WTC11 (cell line): Measurements from ENCODE around the gene LILRB3. TPM values are rescaled to one million over a fixed set of nuclear protein-coding genes. Genes with fewer than 3 reads are reported as not detected.
A peak's percentile ranks its signal among the peaks of the same experiment; 100 is the strongest.

Source experiments
- ATAC-seq: fragments of 200-7000 bp; cut with Tn5 transposase; 2 replicates; pipeline ENCODE4 v1.10.0; 2021; ENCODE audit warnings: mild to moderate bottlenecking, moderate library complexity
- CTCF ChIA-PET: fragments of 300-600 bp; sonication (Branson Sonifier 250); formaldehyde crosslinking; loops from one replicate; lab custom pipeline; 2021; ENCODE audit warnings: antibody characterized with exemption; lab: Charles Lee
- POLR2A ChIA-PET: fragments of 350-600 bp; sonication (Branson Sonifier 250); formaldehyde crosslinking; loops from one replicate; lab custom pipeline; 2021; ENCODE audit warnings: antibody characterized with exemption; lab: Charles Lee
- DNase-seq: peaks from one replicate; pipeline ENCODE4 v3.0.0; 2021; ENCODE audit warnings: low spot score
- H3K27ac Mint-ChIP-seq: 2 replicates; pipeline ENCODE4 v1.8.0; 2021; ENCODE audit warnings: mixed read lengths
- H3K27me3 Mint-ChIP-seq: 2 replicates; pipeline ENCODE4 v1.8.0; 2021; ENCODE audit warnings: low read depth, mild to moderate bottlenecking, moderate library complexity, mixed read lengths
- H3K36me3 Mint-ChIP-seq: 2 replicates; pipeline ENCODE4 v1.8.0; 2021; ENCODE audit warnings: mixed read lengths
- H3K4me1 Mint-ChIP-seq: 2 replicates; pipeline ENCODE4 v1.8.0; 2022; ENCODE audit warnings: mixed read lengths
- H3K4me3 Mint-ChIP-seq: 2 replicates; pipeline ENCODE4 v1.8.0; 2021; ENCODE audit warnings: mild to moderate bottlenecking, moderate library complexity, mixed read lengths
- H3K9me3 Mint-ChIP-seq: 2 replicates; pipeline ENCODE4 v1.8.0; 2021; ENCODE audit warnings: mixed read lengths
- AR ChIP-seq: fragments of 250-450 bp; sonication (Bioruptor Pico); IDR thresholded peaks from 2 replicates; pipeline ENCODE4 v1.9.0; 2021; ENCODE audit warnings: mild to moderate bottlenecking
- CBFB ChIP-seq: sonication (generic); formaldehyde crosslinking; IDR thresholded peaks from 2 replicates; pipeline ENCODE4 v1.8.1; 2022; ENCODE audit warnings: mild to moderate bottlenecking, low read depth, missing genetic modification reagents
- CTCF ChIP-seq: fragments of 200-600 bp; IDR thresholded peaks from 2 replicates; pipeline ENCODE4 v1.8.0; 2022; ENCODE audit warnings: antibody characterized with exemption
- ELF4 ChIP-seq: sonication (generic); formaldehyde crosslinking; IDR thresholded peaks from 2 replicates; pipeline ENCODE4 v1.8.1; 2022; ENCODE audit warnings: low read depth, mild to moderate bottlenecking, moderate library complexity, missing genetic modification reagents
- FOXK1 ChIP-seq: sonication (generic); formaldehyde crosslinking; IDR thresholded peaks from 2 replicates; pipeline ENCODE4 v1.8.0; 2022; ENCODE audit warnings: mild to moderate bottlenecking, moderate library complexity, missing genetic modification reagents
- FOXP1 ChIP-seq: sonication (generic); formaldehyde crosslinking; IDR thresholded peaks from 2 replicates; pipeline ENCODE4 v1.8.0; 2022; ENCODE audit warnings: missing genetic modification reagents, mild to moderate bottlenecking, moderate library complexity, borderline replicate concordance
- FOXP4 ChIP-seq: sonication (generic); formaldehyde crosslinking; IDR thresholded peaks from 2 replicates; pipeline ENCODE4 v1.8.0; 2022; ENCODE audit warnings: mild to moderate bottlenecking, missing genetic modification reagents
- IRF2 ChIP-seq: sonication (generic); formaldehyde crosslinking; IDR thresholded peaks from 2 replicates; pipeline ENCODE4 v1.8.0; 2022; ENCODE audit warnings: low read depth, missing genetic modification reagents, borderline replicate concordance
- MLX ChIP-seq: sonication (generic); formaldehyde crosslinking; IDR thresholded peaks from 2 replicates; pipeline ENCODE4 v1.8.1; 2023; ENCODE audit warnings: mild to moderate bottlenecking, missing genetic modification reagents, moderate library complexity
- NFE2L1 ChIP-seq: sonication (generic); formaldehyde crosslinking; IDR thresholded peaks from 2 replicates; pipeline ENCODE4 v1.8.1; 2023; ENCODE audit warnings: missing genetic modification reagents
- PREB ChIP-seq: sonication (generic); formaldehyde crosslinking; IDR thresholded peaks from 2 replicates; pipeline ENCODE4 v1.8.1; 2022; ENCODE audit warnings: mild to moderate bottlenecking, missing genetic modification reagents, moderate library complexity, borderline replicate concordance
- RELA ChIP-seq: sonication (generic); formaldehyde crosslinking; IDR thresholded peaks from 2 replicates; pipeline ENCODE4 v1.8.1; 2022; ENCODE audit warnings: missing genetic modification reagents, mild to moderate bottlenecking, borderline replicate concordance
- TEAD4 ChIP-seq: sonication (generic); formaldehyde crosslinking; IDR thresholded peaks from 2 replicates; pipeline ENCODE4 v1.8.0; 2022; ENCODE audit warnings: mild to moderate bottlenecking, missing genetic modification reagents
- ZNF219 ChIP-seq: sonication (generic); formaldehyde crosslinking; IDR thresholded peaks from 2 replicates; pipeline ENCODE4 v1.8.0; 2023; ENCODE audit warnings: missing genetic modification reagents, mild to moderate bottlenecking, borderline replicate concordance
- ZNF232 ChIP-seq: sonication (generic); formaldehyde crosslinking; IDR thresholded peaks from 2 replicates; pipeline ENCODE4 v1.8.0; 2022; ENCODE audit warnings: mild to moderate bottlenecking, missing genetic modification reagents
- ZNF396 ChIP-seq: fragments of 250-450 bp; sonication (Bioruptor Pico); IDR thresholded peaks from 2 replicates; pipeline ENCODE4 v1.8.0; 2021; ENCODE audit warnings: mild to moderate bottlenecking, moderate library complexity, borderline replicate concordance
- ZNF671 ChIP-seq: fragments of 250-450 bp; sonication (Bioruptor Pico); IDR thresholded peaks from 2 replicates; pipeline ENCODE4 v1.8.0; 2021; ENCODE audit warnings: mild to moderate bottlenecking
- ZSCAN18 ChIP-seq: fragments of 250-450 bp; sonication (Bioruptor Pico); IDR thresholded peaks from 2 replicates; pipeline ENCODE4 v2.1.2; 2022; ENCODE audit warnings: mild to moderate bottlenecking, moderate library complexity
- total RNA-seq: library from RNA; stranded (reverse); gene quantifications from 3 replicates; pipeline ENCODE4 v1.2.3, GENCODE V29; 2021

The LILRB3 gene
- total RNA-seq, 1 experiment from 2014 or later: not detected

- peak; percentile 93 for TF ChIP-seq CTCF
- TF ChIP-seq NFE2L1: no peak
- TF ChIP-seq ZNF396 (CRISPR knock-in tag): no peak
Observed at GRCh38 chr19:54266133-54266532, 43.3 kb upstream of the LILRB3 start (continued).

- H3K9me3 Mint-ChIP-seq: no peaks in the 10 kb centered on the region
- DNase-seq (no peak), ATAC-seq (no peak)
- ChIA-PET POLR2A (no interaction called here), CTCF (no interaction called here)
- H3K36me3 Mint-ChIP-seq: no peaks in the 10 kb centered on the region
- no peak overlapping the region for H3K27ac Mint-ChIP-seq
- peaks cover 23% of the 10 kb centered on the region for H3K27me3 Mint-ChIP-seq
- no peak for TF ChIP-seq TEAD4 (CRISPR knock-in tag)
- TF ChIP-seq ZNF232 (CRISPR knock-in tag): no peak
- no peak for TF ChIP-seq FOXP4 (CRISPR knock-in tag)
- H3K4me1 Mint-ChIP-seq: peaks cover 3% of the 10 kb centered on the region; the same call in 1 of the 2 replicates
- H3K4me3 Mint-ChIP-seq: no peak overlapping the region
Observed at GRCh38 chr19:54262470-54262869, 39.7 kb upstream of the LILRB3 start.

GRCh38 chr19:54262066-54262465, 39.3 kb upstream of the LILRB3 start:
- Mint-ChIP-seq H3K4me3 (no peak overlapping the region), H3K27ac (no peak overlapping the region), H3K36me3 (no peaks in the 10 kb centered on the region), H3K4me1 (peaks cover 3% of the 10 kb centered on the region; the same call in 1 of the 2 replicates), H3K27me3 (peaks cover 25% of the 10 kb centered on the region), H3K9me3 (no peaks in the 10 kb centered on the region)
- ChIA-PET POLR2A (no interaction called here), CTCF (no interaction called here)
- ATAC-seq: no peak
- no peak for DNase-seq
- no peak for TF ChIP-seq FOXP1
- TF ChIP-seq ZSCAN18 (CRISPR knock-in tag): no peak
- TF ChIP-seq CBFB (CRISPR knock-in tag): no peak
- TF ChIP-seq FOXK1 (CRISPR knock-in tag): no peak
- TF ChIP-seq AR (CRISPR knock-in tag): no peak
- no peak for TF ChIP-seq ELF4 (CRISPR knock-in tag)

GRCh38 chr19:54257116-54257480, 34.3 kb upstream of the LILRB3 start, which contains the start of gene LILRB5:
Gene LILRB5, minus strand, starts transcription at chr19:54257273. Its CDS starts 80 bp downstream, at chr19:54257193.
- Mint-ChIP-seq H3K9me3 (no peaks in the 10 kb centered on the region), H3K36me3 (no peaks in the 10 kb centered on the region), H3K27ac (no peak within 1 kb of the TSS), H3K4me3 (no peak within 1 kb of the TSS)
- DNase-seq: no peak
- ChIA-PET CTCF (interaction anchor here (1.0 to 2.8 kb wide), 2 partner anchors 9 to 68 kb away, joined by 3 to 34 read pairs; no protein-coding TSS in a partner anchor), POLR2A (no interaction called here)
- TF ChIP-seq RELA (CRISPR knock-in tag) (no peak), ZNF671 (CRISPR knock-in tag) (no peak), MLX (CRISPR knock-in tag) (no peak), FOXP1 (no peak), PREB (no peak), IRF2 (CRISPR knock-in tag) (no peak), ZNF219 (no peak)
- TF ChIP-seq, all 79 proteins: peak for 0
- Mint-ChIP-seq H3K4me1 (peaks cover 3% of the 10 kb centered on the region; the same call in 1 of the 2 replicates), H3K27me3 (peaks cover 15% of the 10 kb centered on the region)
- no peak for ATAC-seq
